ENCODE data around the gene VAMP8.
"Not testable (repeated sequence)": the region's sequence is repeated elsewhere in the genome, so short reads cannot be mapped to it uniquely, and the experiment has no call there.

The VAMP8 gene

DNA sequence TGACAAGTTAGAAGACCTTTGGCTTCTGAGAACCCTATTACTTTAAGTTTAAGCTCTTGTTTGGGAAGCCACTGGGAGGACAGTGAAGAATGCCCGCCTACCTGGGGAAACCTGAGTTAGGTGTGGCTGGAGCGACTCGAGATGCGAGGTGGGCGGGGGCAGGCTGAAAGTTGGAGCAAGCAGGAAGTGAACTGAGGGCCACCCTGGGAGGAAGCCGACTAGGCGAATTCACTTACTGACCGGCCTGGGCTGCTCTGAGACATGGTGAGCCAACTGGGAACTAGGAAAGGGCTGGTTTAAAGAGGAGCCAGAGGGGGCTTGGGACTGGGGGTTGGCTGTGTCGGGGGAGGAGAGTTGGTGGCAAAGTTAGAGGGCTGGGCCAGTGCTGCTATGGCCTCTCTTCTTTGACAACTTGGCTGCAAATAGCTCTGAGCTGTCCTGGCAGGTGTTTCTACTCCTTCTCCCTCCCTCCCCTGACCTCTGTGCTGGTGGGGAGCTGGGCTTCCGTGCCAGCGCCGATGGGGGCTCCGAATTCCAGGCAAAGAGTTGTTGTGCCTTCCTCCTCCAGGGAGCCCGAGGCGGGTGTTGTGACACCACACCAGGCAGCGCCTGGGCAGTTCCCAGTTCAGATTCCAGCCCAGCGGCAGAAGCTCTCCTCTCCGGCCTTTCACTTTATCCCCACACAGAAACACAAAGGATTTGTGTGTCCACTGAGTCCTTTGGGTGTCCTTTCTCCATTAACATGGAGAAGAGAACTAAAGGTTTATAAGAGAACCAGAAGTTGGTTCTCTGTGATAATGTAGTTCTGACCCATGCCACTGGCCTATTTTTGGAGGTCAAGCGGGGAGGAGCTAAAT, at the start of gene VAMP8:
VAMP8 (plus strand) TSS at position 201 of the 857 bp plus-strand sequence; CDS start at position 262, 61 bp downstream.
- H3K4me3 ChIP-seq (ENCODE audit: low read depth, low read length), result peak within 1 kb of the TSS; percentile 31

GRCh38 chr2:85527787-85528186, 49.6 kb upstream of the VAMP8 start:
- H3K4me3 ChIP-seq (ENCODE audit: low read depth, low read length), result no peak overlapping the region

DNA sequence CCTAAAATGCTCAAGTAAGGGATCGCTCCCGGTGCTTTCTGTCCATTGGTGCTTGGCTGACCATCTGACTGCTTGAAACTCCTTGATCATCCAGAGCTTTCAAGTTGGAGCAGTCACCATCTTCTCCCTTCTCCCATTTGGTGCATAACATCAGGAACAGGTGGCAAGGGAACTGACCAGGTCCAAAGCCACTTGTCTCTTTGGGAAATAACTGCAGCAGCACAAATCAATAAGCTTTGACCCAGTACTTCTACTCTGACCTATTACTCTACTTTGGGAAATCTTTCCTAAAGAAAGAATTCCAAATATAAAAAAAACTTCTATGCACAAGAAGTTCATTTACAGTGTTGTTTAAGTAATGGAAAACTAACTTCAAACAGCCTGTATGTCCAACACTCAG, 49.0 kb upstream of the VAMP8 start:
- H3K4me3 ChIP-seq (ENCODE audit: low read depth, low read length), result no peak overlapping the region

- H3K4me3 ChIP-seq (ENCODE audit: low read depth, low read length), result no peak overlapping the region
Observed at GRCh38 chr2:85529809-85530208, 47.6 kb upstream of the VAMP8 start.

GRCh38 chr2:85531589-85531988, 45.8 kb upstream of the VAMP8 start:
- H3K4me3 ChIP-seq (ENCODE audit: low read depth, low read length), result no peak overlapping the region

GRCh38 chr2:85534099-85534498, 43.3 kb upstream of the VAMP8 start:
- no peak overlapping the region for H3K4me3 ChIP-seq (ENCODE audit: low read depth, low read length)

DNA sequence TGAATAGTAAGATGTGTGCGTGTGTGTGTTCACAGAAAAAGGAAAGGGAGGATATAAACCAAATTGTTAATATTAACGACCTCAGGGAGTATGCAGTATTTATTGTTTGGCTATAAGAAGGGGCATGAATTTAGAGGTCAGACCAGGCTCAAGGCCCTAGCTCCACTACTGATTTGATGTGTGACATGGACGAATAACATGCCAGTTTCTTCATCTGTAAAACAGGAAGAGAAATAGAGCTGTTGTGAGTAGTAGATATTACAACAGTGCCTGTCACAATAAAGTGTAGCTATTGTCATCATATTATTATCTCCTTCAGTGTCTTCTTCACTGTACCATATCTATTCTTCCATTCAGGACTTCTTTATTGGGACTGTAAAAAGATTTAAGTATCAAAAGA, 42.5 kb upstream of the VAMP8 start:
- H3K4me3 ChIP-seq (ENCODE audit: low read depth, low read length), result no peak overlapping the region

- H3K4me3 ChIP-seq (ENCODE audit: low read depth, low read length), result no peak overlapping the region
Observed at GRCh38 chr2:85536479-85536878, 40.9 kb upstream of the VAMP8 start.

DNA sequence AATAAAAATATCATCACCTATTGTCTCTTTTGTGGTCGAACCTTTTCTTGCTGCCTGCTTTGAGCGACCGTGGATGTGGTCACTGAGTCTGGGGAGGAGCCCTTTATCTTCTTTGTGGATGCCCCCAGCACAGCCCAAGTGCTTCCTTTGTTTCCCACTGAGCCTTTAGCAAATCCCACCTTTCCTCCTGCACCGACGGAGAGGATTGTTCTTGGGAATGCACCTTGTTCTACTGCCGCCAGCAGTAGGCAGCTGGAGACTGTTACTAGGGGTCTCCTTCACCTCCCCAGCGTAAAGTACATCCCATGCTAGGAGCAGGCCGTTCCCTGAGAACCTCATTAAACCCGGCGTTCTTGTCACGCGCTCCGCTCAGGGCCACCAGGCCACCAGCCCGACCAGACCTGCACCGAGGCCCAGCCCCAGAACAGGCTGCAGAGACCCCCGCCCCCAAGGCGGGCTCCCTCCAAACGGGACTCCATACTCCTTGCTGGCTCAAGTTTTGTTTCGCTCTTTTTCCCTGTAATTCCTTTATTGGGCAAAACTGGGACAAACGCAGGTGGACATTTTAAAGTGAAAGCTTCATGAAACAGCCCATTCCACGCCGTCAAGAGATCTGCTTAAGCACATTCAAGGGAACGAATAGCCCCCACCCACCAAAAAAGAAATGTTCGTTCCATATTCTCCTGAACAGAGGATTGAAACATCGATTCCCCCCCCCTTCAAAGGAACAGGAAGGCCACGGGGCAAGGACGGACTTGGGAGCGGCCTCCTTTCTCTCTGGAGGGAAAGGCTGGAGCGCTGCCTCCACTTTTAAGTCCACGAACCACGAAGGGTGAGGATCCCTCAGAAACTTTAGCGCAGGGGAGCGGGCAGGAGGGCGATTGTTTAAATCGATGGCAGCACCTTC, 39.5 kb upstream of the VAMP8 start:
- H3K4me3 ChIP-seq (ENCODE audit: low read depth, low read length), result peak overlapping the region; percentile 99

- H3K4me3 ChIP-seq (ENCODE audit: low read depth, low read length), result peak within 1 kb of the TSS; percentile 99
Observed at GRCh38 chr2:85538507-85539360, 38.7 kb upstream of the VAMP8 start, which contains the start of gene MAT2A. MAT2A (plus strand) TSS chr2:85539168; CDS start chr2:85539288, 120 bp downstream.

- H3K4me3 ChIP-seq (ENCODE audit: low read depth, low read length), result peak overlapping the region; percentile 99
Observed at GRCh38 chr2:85539361-85540132, 37.8 kb upstream of the VAMP8 start.

GRCh38 chr2:85540133-85540648, 37.2 kb upstream of the VAMP8 start:
- peak overlapping the region; percentile 99 for H3K4me3 ChIP-seq (ENCODE audit: low read depth, low read length)

GRCh38 chr2:85541262-85541661, 36.1 kb upstream of the VAMP8 start:
- peak overlapping the region; percentile 99 for H3K4me3 ChIP-seq (ENCODE audit: low read depth, low read length)

- H3K4me3 ChIP-seq (ENCODE audit: low read depth, low read length), result no peak overlapping the region
Observed at GRCh38 chr2:85541753-85542457, 35.5 kb upstream of the VAMP8 start.

- H3K4me3 ChIP-seq (ENCODE audit: low read depth, low read length), result no peak overlapping the region
Observed at GRCh38 chr2:85542777-85543176, 34.6 kb upstream of the VAMP8 start.

GRCh38 chr2:85544254-85544691, 33.1 kb upstream of the VAMP8 start:
- not testable (repeated sequence) for H3K4me3 ChIP-seq (ENCODE audit: low read depth, low read length)

DNA sequence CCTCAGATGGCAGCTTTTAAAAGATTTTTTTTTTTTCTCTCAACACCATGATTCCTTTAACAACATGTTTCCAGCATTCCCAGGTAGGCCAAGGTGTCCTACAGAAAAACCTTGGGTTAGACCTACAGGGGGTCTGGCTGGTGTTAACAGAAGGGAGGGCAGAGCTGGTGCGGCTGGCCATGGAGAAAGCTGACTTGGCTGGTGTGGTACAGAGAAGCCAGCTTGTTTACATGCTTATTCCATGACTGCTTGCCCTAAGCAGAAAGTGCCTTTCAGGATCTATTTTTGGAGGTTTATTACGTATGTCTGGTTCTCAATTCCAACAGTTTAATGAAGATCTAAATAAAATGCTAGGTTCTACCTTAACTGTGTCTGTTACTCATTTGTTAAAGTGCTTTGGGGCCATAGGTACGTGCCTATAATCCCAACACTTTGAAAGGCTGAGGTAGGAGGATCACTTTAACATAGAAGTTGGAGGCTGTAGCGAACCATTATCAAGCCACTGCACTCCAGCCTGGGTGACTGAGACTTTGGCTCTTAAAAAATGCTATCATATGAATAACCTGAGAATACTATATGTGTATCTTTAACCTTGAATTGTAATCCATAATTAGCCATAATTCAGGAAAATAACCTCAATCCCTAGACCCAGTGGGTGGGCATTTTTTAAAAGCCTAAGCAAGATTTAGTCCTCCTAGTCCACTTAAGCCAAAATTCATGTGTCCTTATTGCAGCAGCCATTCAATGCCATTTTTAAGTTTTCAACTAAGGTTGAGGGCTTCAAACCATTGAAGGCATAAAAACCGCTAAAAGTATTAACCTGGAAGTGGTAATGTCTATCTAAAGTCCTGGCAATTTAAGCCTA, 32.2 kb upstream of the VAMP8 start:
- not testable (repeated sequence) for H3K4me3 ChIP-seq (ENCODE audit: low read depth, low read length)

GRCh38 chr2:85545780-85546240, 31.6 kb upstream of the VAMP8 start:
- H3K4me3 ChIP-seq (ENCODE audit: low read depth, low read length), result no peak overlapping the region
